Fibroblast of villous mesenchyme (primary cell): ENCODE data around the gene CFAP43. TPM values are rescaled to one million over a fixed set of nuclear protein-coding genes. Genes with fewer than 3 reads are reported as not detected.

Experiments
- DNase-seq: peaks from one replicate; pipeline ENCODE4 v3.0.0-alpha.2; 2010; ENCODE audit warnings: low read depth
- H3K4me3 ChIP-seq: 2 replicates; pipeline ENCODE4 v1.5.1; 2011; ENCODE audit warnings: low read depth, mild to moderate bottlenecking, low read length
- CTCF ChIP-seq: IDR thresholded peaks from 2 replicates; pipeline ENCODE4 v1.5.1; 2012; ENCODE audit warnings: low read depth, mild to moderate bottlenecking, low read length; ENCODE audit not compliant: insufficient read depth
- total RNA-seq: library from RNA; depleted of rRNA; stranded (reverse); fragments of >200 nt; gene quantifications from 2 replicates; pipeline ENCODE4 v1.2.3, GENCODE V29; 2012

Gene CFAP43
- total RNA-seq, 1 donor, result not detected

- DNase-seq, result no peak
- TF ChIP-seq CTCF, result no peak
- no peak overlapping the region for H3K4me3 ChIP-seq
Observed at GRCh38 chr10:104170610-104171254, 61.4 kb downstream of the CFAP43 start.

DNA sequence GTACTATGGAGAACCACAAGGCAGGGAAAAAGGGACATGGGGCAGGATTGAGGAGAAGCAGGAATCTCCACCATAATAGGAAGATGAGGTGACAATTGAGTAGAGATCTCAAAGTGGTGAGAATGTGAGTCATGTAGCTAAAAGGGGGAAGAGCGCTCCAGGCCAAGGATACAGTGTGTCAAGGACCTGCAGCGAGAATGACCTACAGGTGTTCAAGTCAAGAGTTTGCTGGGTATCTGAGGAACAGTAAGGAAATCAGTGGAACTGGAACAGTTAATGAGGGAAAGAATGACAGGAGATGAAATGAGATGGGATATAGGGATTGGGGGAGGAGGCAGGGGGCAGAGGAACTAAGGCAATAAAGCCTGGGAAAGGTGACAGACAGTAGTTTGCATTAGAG is 76.6 kb downstream of the CFAP43 start:
- no peak for TF ChIP-seq CTCF
- no peak overlapping the region for H3K4me3 ChIP-seq
- no peak for DNase-seq

DNA sequence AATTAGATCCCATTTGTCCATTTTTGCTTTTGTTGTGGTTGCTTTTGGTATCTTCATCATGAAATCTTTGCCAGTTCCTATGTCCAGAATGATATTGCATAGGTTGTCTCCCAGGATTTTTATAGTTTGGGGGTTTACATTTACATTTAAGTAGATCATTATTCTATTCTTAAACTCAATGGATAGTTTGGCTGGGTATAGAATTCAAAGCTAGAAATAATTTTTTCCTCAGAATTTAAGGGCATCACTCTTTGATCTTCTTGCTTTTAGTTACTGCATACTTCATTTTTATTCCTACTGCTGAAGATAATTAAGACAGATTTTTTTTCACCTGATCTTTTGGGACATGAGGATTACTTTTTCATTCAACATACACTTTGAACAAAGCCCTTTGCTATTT is 80.4 kb downstream of the CFAP43 start:
- H3K4me3 ChIP-seq, result no peak overlapping the region
- no peak for TF ChIP-seq CTCF
- DNase-seq, result no peak

DNA sequence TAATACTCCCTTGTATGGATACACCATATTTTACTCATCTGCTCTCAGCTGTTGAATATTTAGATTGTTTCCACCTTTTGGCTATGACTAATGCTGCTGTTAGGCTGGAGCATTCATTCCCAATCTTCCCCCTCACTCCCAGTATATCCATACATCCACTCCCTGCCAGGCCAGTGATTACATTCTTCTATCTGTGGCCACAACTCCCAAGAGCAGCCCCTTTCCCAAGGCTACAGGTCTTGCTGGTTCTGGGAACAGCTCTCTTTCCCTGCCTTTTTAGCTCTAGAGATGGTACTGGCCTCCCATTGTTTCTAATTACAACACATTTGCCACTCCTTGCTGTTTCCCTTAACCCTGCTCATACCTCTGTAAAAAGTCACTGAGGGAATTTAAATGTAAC is 82.0 kb downstream of the CFAP43 start:
- no peak overlapping the region for H3K4me3 ChIP-seq
- TF ChIP-seq CTCF, result no peak
- DNase-seq, result no peak

- TF ChIP-seq CTCF, result no peak
- no peak overlapping the region for H3K4me3 ChIP-seq
- no peak for DNase-seq
Observed at GRCh38 chr10:104146882-104147281, 85.3 kb downstream of the CFAP43 start.

DNA sequence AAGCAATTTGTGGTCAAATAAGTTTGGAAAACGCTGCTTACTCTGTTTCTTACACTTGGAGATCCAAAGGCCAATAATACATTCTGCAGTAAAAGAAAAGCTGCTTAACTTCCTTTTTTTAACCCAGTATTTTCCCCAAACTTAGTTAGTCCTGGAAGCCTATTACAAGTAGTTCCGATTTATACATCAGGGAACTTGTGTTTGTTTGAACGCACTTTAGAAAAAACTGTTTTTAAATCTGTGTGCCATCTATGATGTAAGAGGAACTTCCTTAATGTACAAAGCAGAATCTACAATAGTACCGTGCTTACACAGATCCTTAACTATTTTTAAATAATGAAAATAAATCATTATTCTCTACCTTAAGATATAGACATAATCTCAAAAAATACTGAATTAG is 87.2 kb downstream of the CFAP43 start:
- no peak for DNase-seq
- no peak overlapping the region for H3K4me3 ChIP-seq
- TF ChIP-seq CTCF, result no peak

DNA sequence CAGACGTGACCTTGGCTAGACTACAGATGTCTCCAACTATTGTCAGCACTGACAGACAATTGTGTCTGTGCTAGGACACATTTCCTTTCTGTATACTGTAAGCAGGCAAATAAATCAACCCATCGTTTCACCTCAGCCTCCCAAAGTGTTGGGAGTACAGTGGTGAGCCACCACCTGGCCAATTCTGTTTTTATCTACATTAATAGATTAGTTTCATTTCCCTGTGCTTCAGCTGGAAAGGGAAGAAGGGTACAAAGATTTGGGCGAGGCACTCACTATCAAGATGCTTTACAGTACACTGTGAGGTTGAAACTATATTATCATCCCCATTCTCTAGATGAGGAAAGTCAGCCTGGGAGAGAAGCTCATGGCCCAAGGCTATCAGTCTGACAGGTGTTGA is 88.3 kb downstream of the CFAP43 start:
- DNase-seq, result no peak
- TF ChIP-seq CTCF, result no peak
- H3K4me3 ChIP-seq, result no peak overlapping the region
